GM12864 (cell line): ENCODE results near the gene UNC13B.
"Not testable (repeated sequence)": the region's sequence is repeated elsewhere in the genome, so short reads cannot be mapped to it uniquely, and the experiment has no call there.

Source experiments
- DNase-seq: peaks from one replicate; pipeline ENCODE4 v3.0.0-alpha.2; 2011; ENCODE audit warnings: low read depth
- H3K4me3 ChIP-seq: 2 replicates; pipeline ENCODE4 v1.5.1; 2011; ENCODE audit warnings: mild to moderate bottlenecking, low read depth, low read length, control low read depth
- CTCF ChIP-seq: IDR thresholded peaks from 2 replicates; pipeline ENCODE4 v1.5.1; 2011; ENCODE audit warnings: low read depth, mild to moderate bottlenecking, moderate library complexity, low read length, control low read depth, inconsistent platforms; ENCODE audit errors: missing control alignments

Gene UNC13B

GRCh38 chr9:35407846-35408245 lies 246.0 kb downstream of the UNC13B start:
- H3K4me3 ChIP-seq: no peak overlapping the region
- no peak for DNase-seq
- no peak for TF ChIP-seq CTCF

- not testable (repeated sequence) for H3K4me3 ChIP-seq, DNase-seq
Observed at GRCh38 chr9:35409434-35409833, 247.6 kb downstream of the UNC13B start.

GRCh38 chr9:35414889-35415288 lies 253.1 kb downstream of the UNC13B start:
- no peak for TF ChIP-seq CTCF
- H3K4me3 ChIP-seq: no peak overlapping the region
- no peak for DNase-seq

- DNase-seq: no peak
- TF ChIP-seq CTCF: peak; percentile 34
- no peak overlapping the region for H3K4me3 ChIP-seq
Observed at GRCh38 chr9:35415402-35416097, 253.7 kb downstream of the UNC13B start.

GRCh38 chr9:35416098-35416427 lies 254.3 kb downstream of the UNC13B start:
- DNase-seq: no peak
- H3K4me3 ChIP-seq: no peak overlapping the region
- no peak for TF ChIP-seq CTCF

GRCh38 chr9:35422346-35422745 lies 260.5 kb downstream of the UNC13B start:
- no peak for TF ChIP-seq CTCF
- no peak overlapping the region for H3K4me3 ChIP-seq
- no peak for DNase-seq

- TF ChIP-seq CTCF: no peak
- H3K4me3 ChIP-seq: no peak overlapping the region
- DNase-seq: no peak
Observed at GRCh38 chr9:35422753-35423152, 260.9 kb downstream of the UNC13B start.
